ENCODE results near the gene PAM16. TPM values are rescaled to one million over a fixed set of nuclear protein-coding genes. Genes with fewer than 3 reads are reported as not detected.

Gene PAM16
- total and polyA plus RNA-seq, 3 experiments from 2014 or later = 38.6 to 70.2 (median 66.6) TPM

DNA sequence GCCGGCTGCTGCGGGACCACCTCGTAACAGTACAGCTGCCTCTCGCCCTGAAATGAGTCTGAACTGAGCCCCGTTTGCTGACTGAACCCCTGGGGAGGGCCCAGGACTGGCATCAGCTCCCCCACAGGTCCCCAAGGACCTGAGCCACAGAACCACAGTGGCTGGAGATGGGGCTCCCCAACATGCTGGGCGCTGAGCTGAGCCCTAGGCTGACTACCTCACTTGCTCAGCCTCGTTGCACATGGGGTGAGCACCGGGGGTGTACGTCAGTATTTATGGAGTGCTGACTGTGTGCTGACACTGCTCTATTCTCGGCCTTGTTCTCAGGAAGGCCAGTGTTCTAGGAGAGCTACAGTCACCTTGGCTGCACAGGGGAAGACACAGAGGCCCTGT is 13.9 kb upstream of the PAM16 start:
- peaks cover 47% of the 10 kb centered on the region for H3K36me3 ChIP-seq (ENCODE audit: insufficient read depth, low read length)
- H3K27me3 Mint-ChIP-seq = no peaks in the 10 kb centered on the region
- no peak overlapping the region for H3K4me3 ChIP-seq (ENCODE audit: low read length)
- DNase-seq = no peak
- no peaks in the 10 kb centered on the region for H3K9me3 ChIP-seq (ENCODE audit: low read length)
- no peak overlapping the region for H3K27ac ChIP-seq (ENCODE audit: low read depth, low read length)
- H3K4me3 Mint-ChIP-seq = no peak overlapping the region
- H3K9me3 Mint-ChIP-seq = no peaks in the 10 kb centered on the region
- CTCF ChIA-PET = interaction anchor here (0.9 to 1.2 kb wide), 3 partner anchors 38 to 184 kb away, joined by 3 to 4 read pairs (median 3); no protein-coding TSS in a partner anchor
- H3K4me1 ChIP-seq (ENCODE audit: insufficient read depth, low read length) = no peaks in the 10 kb centered on the region
- peaks cover 0 to 80% (median 0%) of the 10 kb centered on the region in 3 donors for H3K36me3 Mint-ChIP-seq
- H3K4me1 Mint-ChIP-seq = peaks cover 0 to 14% (median 0%) of the 10 kb centered on the region in 3 donors
- H3K27me3 ChIP-seq (ENCODE audit: insufficient read depth, low read length, poor library complexity, severe bottlenecking) = no peaks in the 10 kb centered on the region
- H3K27ac Mint-ChIP-seq = peak overlapping the region in 1 of 8 donors; percentile 50
- POLR2A ChIA-PET = interaction anchor here (0.6 kb wide), 1 partner anchor 59 kb away, joined by 3 read pairs; no protein-coding TSS in a partner anchor

DNA sequence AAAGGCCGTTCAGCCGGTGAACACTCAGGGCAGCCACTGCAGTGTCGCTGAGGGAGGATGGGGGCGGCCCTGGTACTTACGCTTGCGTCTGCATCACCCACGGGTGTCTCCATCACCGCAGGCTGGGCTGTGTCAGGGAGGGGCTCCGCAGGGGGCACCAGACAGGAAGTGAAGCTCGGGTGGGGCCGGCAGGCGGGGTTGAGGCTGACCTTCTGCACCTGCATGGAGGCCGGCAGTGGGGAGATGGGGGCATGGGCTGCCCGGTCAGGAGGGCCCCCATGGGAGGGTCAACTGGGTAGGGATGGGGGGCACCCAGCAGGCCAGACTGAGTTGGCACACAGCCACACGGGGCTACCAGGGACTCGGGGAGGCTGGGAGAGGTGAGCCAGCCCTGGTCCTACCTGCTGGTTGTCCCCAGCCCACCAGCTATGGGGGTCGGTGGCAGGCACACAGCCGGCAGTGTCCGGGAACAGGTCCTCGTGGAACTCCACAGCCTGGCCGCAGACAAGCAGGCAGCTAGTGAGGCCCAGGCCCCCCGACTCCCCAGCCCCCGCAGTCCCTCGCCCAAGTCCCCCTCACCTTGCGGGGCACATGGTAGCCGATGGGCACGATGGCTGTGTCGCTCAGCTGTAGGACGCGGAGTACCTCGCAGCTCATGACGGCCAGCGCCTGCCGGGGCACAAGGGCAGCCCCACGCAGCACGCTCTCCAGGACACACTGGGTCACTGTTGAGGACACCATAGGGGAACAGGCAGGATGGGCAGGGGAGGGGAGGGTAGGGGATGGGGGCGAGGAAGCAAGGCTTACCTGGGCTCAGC is 13.3 kb upstream of the PAM16 start:
- Histone ChIP-seq H3K9me3 (ENCODE audit: low read length) (no peaks in the 10 kb centered on the region), H3K27me3 (ENCODE audit: insufficient read depth, low read length, poor library complexity, severe bottlenecking) (no peaks in the 10 kb centered on the region), H3K4me3 (ENCODE audit: low read length) (no peak overlapping the region), H3K36me3 (ENCODE audit: insufficient read depth, low read length) (peaks cover 49% of the 10 kb centered on the region), H3K4me1 (ENCODE audit: insufficient read depth, low read length) (no peaks in the 10 kb centered on the region), H3K27ac (ENCODE audit: low read depth, low read length) (no peak overlapping the region)
- Mint-ChIP-seq H3K36me3 (peaks cover 0 to 83% (median 0%) of the 10 kb centered on the region in 3 donors), H3K27me3 (no peaks in the 10 kb centered on the region), H3K9me3 (no peaks in the 10 kb centered on the region), H3K4me3 (no peak overlapping the region), H3K27ac (peak overlapping the region in 1 of 8 donors; percentile 45), H3K4me1 (peaks cover 0 to 11% (median 0%) of the 10 kb centered on the region in 3 donors)
- no peak for DNase-seq
- POLR2A ChIA-PET = interaction anchor here (0.6 kb wide), 2 partner anchors 60 to 75 kb away, joined by 3 to 4 read pairs; no protein-coding TSS in a partner anchor
- CTCF ChIA-PET = interaction anchor here (1.2 kb wide), 1 partner anchor 38 kb away, joined by 4 read pairs; no protein-coding TSS in a partner anchor

DNA sequence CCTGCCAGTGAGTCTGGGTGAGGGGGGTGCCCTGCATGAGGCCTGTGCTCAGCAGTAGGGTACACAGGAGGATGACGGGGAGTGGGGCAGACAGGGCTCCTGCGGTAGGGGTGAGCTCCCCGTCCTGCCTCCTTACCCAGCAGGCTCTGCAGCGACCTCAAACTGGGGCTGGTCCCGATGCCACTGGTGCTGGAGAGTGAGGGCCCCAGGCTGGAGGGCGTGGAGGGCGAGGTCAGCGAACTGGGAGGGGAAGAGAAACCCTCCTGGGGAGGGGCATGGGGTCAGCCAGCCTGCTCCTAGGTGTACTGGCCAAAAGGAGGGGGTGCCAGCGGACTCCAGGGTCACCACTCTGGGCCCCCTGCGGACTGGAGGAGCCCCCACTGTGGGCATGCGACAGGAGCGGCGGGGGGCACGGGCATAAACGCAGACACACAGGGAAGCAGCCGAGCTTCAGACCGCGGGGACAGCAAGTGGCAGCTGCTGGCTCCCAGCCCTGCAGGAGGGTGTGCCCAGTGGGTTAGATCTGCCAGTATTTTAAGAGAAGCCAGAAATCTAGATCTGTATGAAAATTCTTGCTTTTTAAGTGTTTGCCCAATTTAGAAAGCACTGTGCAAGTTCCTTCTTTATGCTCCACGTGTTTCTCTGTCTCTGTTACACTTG is 11.5 kb upstream of the PAM16 start:
- peaks cover 0 to 4% (median 3%) of the 10 kb centered on the region in 3 donors for H3K4me1 Mint-ChIP-seq
- DNase-seq = no peak
- no peak overlapping the region for H3K4me3 Mint-ChIP-seq
- Histone ChIP-seq H3K36me3 (ENCODE audit: insufficient read depth, low read length) (peaks cover 59% of the 10 kb centered on the region), H3K4me1 (ENCODE audit: insufficient read depth, low read length) (no peaks in the 10 kb centered on the region), H3K27ac (ENCODE audit: low read depth, low read length) (no peak overlapping the region), H3K9me3 (ENCODE audit: low read length) (no peaks in the 10 kb centered on the region), H3K4me3 (ENCODE audit: low read length) (no peak overlapping the region), H3K27me3 (ENCODE audit: insufficient read depth, low read length, poor library complexity, severe bottlenecking) (no peaks in the 10 kb centered on the region)
- H3K9me3 Mint-ChIP-seq = no peaks in the 10 kb centered on the region
- H3K27me3 Mint-ChIP-seq = no peaks in the 10 kb centered on the region
- H3K36me3 Mint-ChIP-seq = peaks cover 0 to 91% (median 3%) of the 10 kb centered on the region in 3 donors
- ChIA-PET CTCF (interaction anchor here (1.4 kb wide), 1 partner anchor 40 kb away, joined by 4 read pairs; no protein-coding TSS in a partner anchor), POLR2A (no interaction called here)
- peak overlapping the region in 1 of 8 donors; percentile 27 for H3K27ac Mint-ChIP-seq

DNA sequence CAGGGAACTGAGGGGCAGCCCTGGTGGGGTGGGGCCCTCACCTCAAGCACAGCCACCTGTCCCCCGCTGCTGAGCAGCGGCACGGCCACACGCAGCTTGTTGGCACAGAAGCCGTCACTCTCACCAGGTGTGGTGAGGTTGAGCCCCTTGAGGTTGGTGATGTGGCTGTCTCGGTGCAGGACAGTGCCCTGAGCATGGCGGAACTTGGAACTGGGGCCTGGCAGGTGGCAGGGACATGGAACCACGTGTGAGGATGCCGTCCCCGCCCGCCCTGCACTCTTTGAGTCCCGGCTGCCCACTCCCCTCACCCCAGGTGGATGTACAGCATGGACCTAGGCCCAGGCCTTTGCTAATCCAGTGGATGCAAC is 10.8 kb upstream of the PAM16 start:
- no peaks in the 10 kb centered on the region for H3K27me3 Mint-ChIP-seq
- peaks cover 0 to 3% (median 0%) of the 10 kb centered on the region in 3 donors for H3K4me1 Mint-ChIP-seq
- no peaks in the 10 kb centered on the region for H3K9me3 ChIP-seq (ENCODE audit: low read length)
- H3K36me3 Mint-ChIP-seq = peaks cover 0 to 90% (median 3%) of the 10 kb centered on the region in 3 donors
- no peaks in the 10 kb centered on the region for H3K4me1 ChIP-seq (ENCODE audit: insufficient read depth, low read length)
- no peak overlapping the region for H3K4me3 ChIP-seq (ENCODE audit: low read length)
- H3K9me3 Mint-ChIP-seq = no peaks in the 10 kb centered on the region
- H3K4me3 Mint-ChIP-seq = no peak overlapping the region
- H3K27ac ChIP-seq (ENCODE audit: low read depth, low read length) = no peak overlapping the region
- H3K27ac Mint-ChIP-seq = no peak overlapping the region
- CTCF ChIA-PET = interaction anchor here (1.4 kb wide), 1 partner anchor 41 kb away, joined by 4 read pairs; no protein-coding TSS in a partner anchor
- POLR2A ChIA-PET = no interaction called here
- H3K27me3 ChIP-seq (ENCODE audit: insufficient read depth, low read length, poor library complexity, severe bottlenecking) = no peaks in the 10 kb centered on the region
- DNase-seq = no peak
- H3K36me3 ChIP-seq (ENCODE audit: insufficient read depth, low read length) = peaks cover 53% of the 10 kb centered on the region

DNA sequence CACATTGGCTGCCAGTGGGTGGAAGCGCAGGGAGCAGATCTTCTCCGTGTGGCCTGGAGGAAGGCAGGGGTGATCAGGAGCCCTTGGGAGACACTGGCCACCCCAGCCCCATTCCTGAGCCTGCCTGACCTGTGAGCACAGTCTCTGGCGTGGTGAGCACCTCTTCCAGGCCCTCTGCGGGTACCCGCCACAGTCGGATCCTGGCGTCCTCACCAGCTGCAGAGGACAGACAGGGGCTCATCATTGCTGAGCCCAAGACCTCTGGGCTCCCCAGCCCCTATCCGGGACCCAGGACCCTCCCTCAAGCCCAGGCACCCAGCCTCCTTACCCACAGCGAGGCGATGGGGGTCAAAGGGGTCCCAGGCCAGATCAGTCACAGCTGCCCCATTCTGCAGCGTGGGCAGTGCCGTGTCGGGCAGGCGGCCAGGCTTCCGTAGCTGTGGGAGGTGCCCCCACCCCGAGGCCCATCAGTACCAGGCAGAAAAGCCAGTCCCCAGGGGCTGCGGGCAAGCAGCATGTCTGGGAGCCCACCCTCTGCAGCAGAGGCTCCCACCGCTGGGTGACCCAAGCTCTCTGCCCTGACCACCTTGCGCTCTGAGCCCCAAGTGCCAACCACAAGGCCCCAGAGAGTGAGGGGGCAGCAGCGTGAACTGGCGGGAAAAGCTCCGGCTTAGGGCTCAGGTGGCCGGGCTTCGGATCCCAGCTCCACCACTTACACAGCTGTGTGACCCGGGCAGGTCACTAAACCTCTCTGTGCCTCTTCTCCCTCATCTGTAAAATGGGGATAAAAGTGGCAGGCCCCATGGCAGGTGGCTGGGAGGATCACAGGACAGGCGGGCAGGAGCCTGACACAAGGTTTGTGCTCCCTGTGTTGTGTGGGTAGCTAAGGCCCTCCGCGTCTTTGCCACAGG is 10.2 kb upstream of the PAM16 start:
- CTCF ChIA-PET = interaction anchor here (1.4 kb wide), 1 partner anchor 41 kb away, joined by 4 read pairs; no protein-coding TSS in a partner anchor
- no peak overlapping the region for H3K4me3 ChIP-seq (ENCODE audit: low read length)
- Mint-ChIP-seq H3K27ac (peak overlapping the region in 1 of 8 donors; percentile 88), H3K4me1 (peaks cover 0 to 3% (median 0%) of the 10 kb centered on the region in 3 donors), H3K9me3 (no peaks in the 10 kb centered on the region), H3K4me3 (no peak overlapping the region), H3K36me3 (peaks cover 0 to 90% (median 3%) of the 10 kb centered on the region in 3 donors), H3K27me3 (no peaks in the 10 kb centered on the region)
- H3K27ac ChIP-seq (ENCODE audit: low read depth, low read length) = no peak overlapping the region
- no peaks in the 10 kb centered on the region for H3K4me1 ChIP-seq (ENCODE audit: insufficient read depth, low read length)
- no peaks in the 10 kb centered on the region for H3K9me3 ChIP-seq (ENCODE audit: low read length)
- no peak for DNase-seq
- H3K36me3 ChIP-seq (ENCODE audit: insufficient read depth, low read length) = peaks cover 48% of the 10 kb centered on the region
- POLR2A ChIA-PET = no interaction called here
- H3K27me3 ChIP-seq (ENCODE audit: insufficient read depth, low read length, poor library complexity, severe bottlenecking) = no peaks in the 10 kb centered on the region

DNA sequence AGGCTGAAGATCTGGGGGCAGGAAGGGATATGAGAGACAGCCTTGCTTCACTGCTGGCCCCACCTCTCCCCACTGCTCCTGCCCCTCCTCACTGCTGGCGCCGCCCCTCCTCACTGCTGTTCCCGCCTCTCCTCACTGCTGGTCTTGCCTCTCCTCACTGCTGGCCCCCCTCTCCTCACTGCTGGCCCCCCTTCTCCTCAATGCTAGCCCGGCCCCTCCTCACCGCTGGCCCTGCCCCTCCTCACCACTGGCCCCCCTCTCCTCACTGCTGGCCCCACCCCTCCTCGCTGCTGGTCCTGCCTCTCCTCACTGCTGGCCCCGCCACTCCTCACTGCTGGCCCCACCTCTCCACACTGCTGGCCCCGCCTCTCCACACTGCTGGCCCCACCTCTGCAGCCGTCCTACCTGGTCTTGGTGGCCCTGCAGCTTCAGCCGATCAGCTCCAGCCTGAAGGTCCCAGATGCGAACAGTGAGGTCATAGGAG is 9.5 kb upstream of the PAM16 start:
- Mint-ChIP-seq H3K4me3 (peak overlapping the region in 1 of 7 donors; percentile 32), H3K27me3 (no peaks in the 10 kb centered on the region), H3K36me3 (peaks cover 0 to 85% (median 3%) of the 10 kb centered on the region in 3 donors), H3K4me1 (peaks cover 0 to 3% (median 0%) of the 10 kb centered on the region in 3 donors), H3K9me3 (no peaks in the 10 kb centered on the region), H3K27ac (peak overlapping the region in 3 of 8 donors; percentile 7 to 88 (median 21))
- DNase-seq = no peak
- H3K27ac ChIP-seq (ENCODE audit: low read depth, low read length) = no peak overlapping the region
- CTCF ChIA-PET = interaction anchor here (1.3 kb wide), 1 partner anchor 20 kb away, joined by 3 read pairs; no protein-coding TSS in a partner anchor
- no peaks in the 10 kb centered on the region for H3K27me3 ChIP-seq (ENCODE audit: insufficient read depth, low read length, poor library complexity, severe bottlenecking)
- no peaks in the 10 kb centered on the region for H3K4me1 ChIP-seq (ENCODE audit: insufficient read depth, low read length)
- H3K36me3 ChIP-seq (ENCODE audit: insufficient read depth, low read length) = peaks cover 47% of the 10 kb centered on the region
- H3K4me3 ChIP-seq (ENCODE audit: low read length) = no peak overlapping the region
- H3K9me3 ChIP-seq (ENCODE audit: low read length) = no peaks in the 10 kb centered on the region
- POLR2A ChIA-PET = no interaction called here

DNA sequence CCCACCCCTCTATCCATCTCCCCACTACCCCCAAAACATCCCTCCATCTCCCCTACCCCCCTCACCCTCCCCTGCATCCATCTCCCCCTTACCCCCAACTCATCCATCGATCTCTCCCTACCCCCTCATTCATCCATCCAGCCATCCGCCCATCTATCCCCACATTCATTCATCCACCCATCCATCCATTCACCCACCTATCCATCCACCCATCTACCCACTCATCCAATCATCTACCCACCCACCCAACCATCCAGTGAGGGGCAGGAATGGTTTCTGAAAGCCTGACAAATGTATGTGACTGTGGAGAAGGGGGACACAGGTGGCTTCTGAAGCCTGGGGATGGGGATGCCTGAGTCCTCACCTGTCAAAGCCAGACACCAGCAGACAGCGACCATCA is 8.8 kb upstream of the PAM16 start:
- no peaks in the 10 kb centered on the region for H3K9me3 ChIP-seq (ENCODE audit: low read length)
- DNase-seq = no peak
- no peak overlapping the region for H3K27ac ChIP-seq (ENCODE audit: low read depth, low read length)

More for the DNA sequence above, 8.8 kb upstream of the PAM16 start:
- CTCF ChIA-PET = interaction anchor here (0.7 to 1.8 kb wide), 9 partner anchors 9 to 318 kb away, joined by 3 to 7 read pairs (median 4); no protein-coding TSS in a partner anchor
- Histone ChIP-seq H3K36me3 (ENCODE audit: insufficient read depth, low read length) (peaks cover 40% of the 10 kb centered on the region), H3K27me3 (ENCODE audit: insufficient read depth, low read length, poor library complexity, severe bottlenecking) (no peaks in the 10 kb centered on the region), H3K4me3 (ENCODE audit: low read length) (no peak overlapping the region), H3K4me1 (ENCODE audit: insufficient read depth, low read length) (no peaks in the 10 kb centered on the region)
- peak overlapping the region in 1 of 8 donors; percentile 66 for H3K27ac Mint-ChIP-seq
- no peaks in the 10 kb centered on the region for H3K27me3 Mint-ChIP-seq
- H3K9me3 Mint-ChIP-seq = no peaks in the 10 kb centered on the region
- H3K36me3 Mint-ChIP-seq = peaks cover 0 to 82% (median 3%) of the 10 kb centered on the region in 3 donors
- no peak overlapping the region for H3K4me3 Mint-ChIP-seq
- H3K4me1 Mint-ChIP-seq = peaks cover 0 to 3% (median 0%) of the 10 kb centered on the region in 3 donors
- POLR2A ChIA-PET = no interaction called here

Measured in CD8-positive, alpha-beta memory T cell (primary cell).